SK-N-SH (cell line): ENCODE data around the gene RNF151. TPM values are rescaled to one million over a fixed set of nuclear protein-coding genes. Genes with fewer than 3 reads are reported as not detected.
A peak's percentile ranks its signal among the peaks of the same experiment; 100 is the strongest.

Experiments
- CTCF ChIA-PET: fragments of 300-600, 350-600 bp; formaldehyde crosslinking; extraction: SDS; loops from one replicate; lab custom pipeline; 2021; lab: Yijun Ruan, JAX
- POLR2A ChIA-PET: fragments of 350-600 bp; sonication (Branson Sonifier 250); formaldehyde crosslinking; extraction: SDS; loops from one replicate; lab custom pipeline; 2020; ENCODE audit warnings: antibody characterized with exemption, inconsistent platforms; lab: Yijun Ruan, JAX
- DNase-seq: peaks from one replicate; pipeline ENCODE4 v3.0.0; 2012
- H2AFZ ChIP-seq: fragments of 200-600 bp; sonication (generic); 2 replicates; pipeline ENCODE4 v1.8.1; 2016; ENCODE audit warnings: antibody characterized with exemption, mild to moderate bottlenecking, low read depth
- H3F3A ChIP-seq: fragments of 200-600 bp; sonication (generic); replicated peaks from 2 replicates; pipeline ENCODE3; 2016; ENCODE audit warnings: antibody characterized with exemption, mild to moderate bottlenecking; ENCODE audit not compliant: insufficient read depth
- H3K27ac ChIP-seq, 2 experiments: fragments of 200-500 bp in 1 of 2; fragments of 200-600 bp in 1 of 2; sonication (Bioruptor generic) in 1 of 2; sonication (generic), shearing (Covaris generic) in 1 of 2; 2 replicates each; pipeline versions ENCODE4 v1.5.1 to v1.6.1; 2014 to 2016; ENCODE audit warnings: low read depth in 2 of 2, inconsistent platforms in 1 of 2, low read length in 1 of 2, mild to moderate bottlenecking in 1 of 2, mixed read lengths in 1 of 2
- H3K27me3 ChIP-seq: fragments of 200-600 bp; sonication (generic), shearing (Covaris generic); 2 replicates; pipeline ENCODE4 v1.6.1; 2016; ENCODE audit warnings: mixed run types; ENCODE audit not compliant: insufficient read depth
- H3K36me3 ChIP-seq, 2 experiments: fragments of 200-500 bp in 1 of 2; fragments of 200-600 bp in 1 of 2; sonication (Bioruptor generic) in 1 of 2; sonication (generic) in 1 of 2; replicated peaks in 1 of 2; 2 replicates each; pipeline versions ENCODE3 to v1.5.1; 2014 to 2016; ENCODE audit warnings: low read length in 1 of 2, mild to moderate bottlenecking in 1 of 2; ENCODE audit not compliant: insufficient read depth in 2 of 2, control insufficient read depth in 1 of 2
- H3K4me1 ChIP-seq, 2 experiments: fragments of 200-500 bp in 1 of 2; fragments of 200-600 bp in 1 of 2; sonication (Bioruptor generic) in 1 of 2; sonication (generic), shearing (Covaris generic) in 1 of 2; 2 replicates each; pipeline versions ENCODE4 v1.5.1 to v1.6.1; 2014 to 2016; ENCODE audit warnings: low read depth in 1 of 2, low read length in 1 of 2, mixed run types in 1 of 2; ENCODE audit not compliant: insufficient read depth in 2 of 2, control insufficient read depth in 1 of 2
- H3K4me2 ChIP-seq: fragments of 200-600 bp; sonication (generic), shearing (Covaris generic); 2 replicates; pipeline ENCODE4 v1.6.1; 2017; ENCODE audit warnings: mixed run types
- H3K4me3 ChIP-seq, 2 experiments: fragments of 200-500 bp in 1 of 2; fragments of 200-600 bp in 1 of 2; sonication (Bioruptor generic) in 1 of 2; sonication (generic), shearing (Covaris generic) in 1 of 2; 2 replicates each; pipeline versions ENCODE4 v1.5.1 to v1.8.1; 2014 to 2016; ENCODE audit warnings: low read depth in 2 of 2, inconsistent platforms in 1 of 2, low read length in 1 of 2, mild to moderate bottlenecking in 1 of 2, mixed read lengths in 1 of 2, moderate library complexity in 1 of 2
- H3K79me2 ChIP-seq: fragments of 200-600 bp; sonication (generic); 2 replicates; pipeline ENCODE4 v1.8.1; 2017; ENCODE audit warnings: mild to moderate bottlenecking; ENCODE audit not compliant: insufficient read depth
- H3K9ac ChIP-seq: fragments of 200-600 bp; sonication (generic); 2 replicates; pipeline ENCODE4 v1.6.1; 2017; ENCODE audit warnings: mixed run types
- H3K9me2 ChIP-seq: fragments of 200-600 bp; sonication (generic); 2 replicates; pipeline ENCODE4 v1.6.1; 2017; ENCODE audit warnings: mixed run types
- H3K9me3 ChIP-seq: fragments of 200-600 bp; sonication (generic); 2 replicates; pipeline ENCODE4 v1.6.1; 2017; ENCODE audit warnings: mixed run types, mild to moderate bottlenecking, moderate library complexity
- H4K20me1 ChIP-seq: fragments of 200-600 bp; sonication (generic); 2 replicates; pipeline ENCODE4 v1.6.1; 2017; ENCODE audit warnings: mild to moderate bottlenecking, mixed run types; ENCODE audit not compliant: insufficient read depth
- EP300 ChIP-seq, 2 experiments: IDR thresholded peaks; 2 replicates each; pipeline versions ENCODE4 v1.4.0 to v1.6.1; 2012; ENCODE audit warnings: borderline replicate concordance in 1 of 2, low read depth in 1 of 2, low read length in 1 of 2
- RAD21 ChIP-seq: IDR thresholded peaks from 2 replicates; pipeline ENCODE4 v1.6.1; 2012; ENCODE audit warnings: mild to moderate bottlenecking, low read length
- REST ChIP-seq: IDR thresholded peaks from 2 replicates; pipeline ENCODE4 v1.6.1; 2012; ENCODE audit warnings: mild to moderate bottlenecking, low read depth, low read length, moderate library complexity
- SIN3A ChIP-seq: IDR thresholded peaks from 2 replicates; pipeline ENCODE4 v1.6.1; 2012; ENCODE audit warnings: low read depth, mild to moderate bottlenecking, low read length, moderate library complexity, borderline replicate concordance
- SMC3 ChIP-seq: IDR thresholded peaks from 2 replicates; pipeline ENCODE4 v1.6.1; 2012; ENCODE audit warnings: low read depth, low read length, improper control_type of control experiment
- YY1 ChIP-seq: IDR thresholded peaks from 2 replicates; pipeline ENCODE4 v1.4.0; 2012; ENCODE audit warnings: low read depth, mild to moderate bottlenecking
- WGBS: methylation state at CpG from one replicate; pipeline ENCODE4 v1.1.6; 2017; ENCODE audit warnings: low lambda C conversion rate; 5-methylcytosine and 5-hydroxymethylcytosine counted together
- polyA plus RNA-seq, 3 experiments: library from polyadenylated mRNA; depleted of rRNA; stranded (reverse); fragments of >200 nt; gene quantifications; 2 replicates each; pipeline ENCODE4 v1.2.3, GENCODE V29; 2012

The RNF151 gene
- polyA plus RNA-seq, 1 of the 3 experiments (the other 2 are of a cell fraction): 0.07 TPM

- 81% methylated on average over 12 of the region's 19 CpGs for WGBS
- CTCF ChIA-PET: interaction anchor here (0.6 to 1.8 kb wide), 11 partner anchors 9 to 106 kb away, joined by 3 to 18 read pairs (median 4); partner anchors contain the start of genes FAHD1, HAGH and MSRB1
- POLR2A ChIA-PET: interaction anchor here (0.7 to 1.3 kb wide), 4 partner anchors 11 to 150 kb away, joined by 3 to 11 read pairs (median 3); partner anchors contain the start of genes MSRB1, RPS2 and SPSB3
These were observed 34.3 kb upstream of the RNF151 start for GRCh38 chr16:1932050-1933028.

More at GRCh38 chr16:1932050-1933028, 34.3 kb upstream of the RNF151 start:
- Histone ChIP-seq H3F3A (no peaks in the 10 kb centered on the region), H4K20me1 (no peaks in the 10 kb centered on the region), H3K4me1 (peaks cover 0 to 17% of the 10 kb centered on the region in 2 experiments; a peak in 1 of 4 replicates), H3K9ac (no peak overlapping the region), H3K4me3 (no peak overlapping the region), H3K27me3 (no peaks in the 10 kb centered on the region), H3K4me2 (no peak overlapping the region), H2AFZ (no peak overlapping the region), H3K36me3 (no peaks in the 10 kb centered on the region), H3K79me2 (no peaks in the 10 kb centered on the region), H3K9me3 (no peaks in the 10 kb centered on the region), H3K9me2 (no peaks in the 10 kb centered on the region), H3K27ac (peak overlapping the region in 1 of 2 experiments; percentile 54; a peak in 1 of 4 replicates)
- DNase-seq: no peak
- no peak for TF ChIP-seq YY1
- 0 out of 4 replicates have a peak, but pooled peaks of 1 of the 2 experiments have one; percentile 18 for TF ChIP-seq EP300 (IDR thresholded peaks at IDR 0.05; ENCODE audit: borderline replicate concordance in 1 of 2, low read depth in 1 of 2, low read length in 1 of 2)
- no peak for TF ChIP-seq REST
- TF ChIP-seq SIN3A: no peak
- TF ChIP-seq SMC3: peak; percentile 38; the same call in 1 of the 2 replicates
- peak; percentile 48 for TF ChIP-seq RAD21
